Sigmoid colon (tissue), 4 donors: ENCODE data around the gene GPC3.

Source experiments
- CTCF ChIP-seq, 4 experiments: fragments of 450-650 bp in 3 of 4; fragments of 200-600 bp in 1 of 4; IDR thresholded peaks; one replicate each; pipeline ENCODE4 v1.5.1; 2016 to 2019; ENCODE audit warnings: antibody characterized with exemption in 4 of 4, mild to moderate bottlenecking in 3 of 4, moderate library complexity in 2 of 4
- EP300 ChIP-seq, 4 donors: sonication (generic); formaldehyde crosslinking; IDR thresholded peaks; one replicate each; pipeline ENCODE4 v1.6.1; 2017; ENCODE audit warnings: antibody characterized with exemption in 4 of 4

DNA sequence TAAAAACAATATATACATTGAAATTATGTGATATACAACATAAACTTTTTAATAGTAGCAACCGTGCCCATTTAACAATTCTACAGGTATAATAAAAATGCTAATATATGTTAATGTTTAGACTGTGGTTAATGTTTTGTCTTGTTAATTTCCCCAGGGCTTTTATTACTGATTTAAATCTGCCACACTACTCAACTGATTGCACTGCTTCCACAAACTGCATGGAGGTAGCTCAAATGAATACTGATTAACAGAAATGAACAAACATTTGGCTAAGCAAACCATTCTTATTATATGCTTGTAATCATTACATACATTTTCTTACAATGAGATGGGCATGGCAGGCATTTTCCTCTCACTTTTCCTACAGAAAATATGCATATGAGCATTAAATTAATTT is 275.9 kb downstream of the GPC3 start:
- TF ChIP-seq CTCF (IDR thresholded peaks at IDR 0.05) (no peak), EP300 (IDR thresholded peaks at IDR 0.05) (no peak)
